Stimulated activated CD4-positive, alpha-beta T cell treated with anti-CD3 and anti-CD28 coated beads, Interleukin-1b, Interleukin-23, amount 100 ng/mL, for 48 hours (primary cell): ENCODE data around the gene FIGNL2.
A peak's percentile ranks its signal among the peaks of the same experiment; 100 is the strongest.

Experiments used
- DNase-seq: peaks from one replicate; pipeline ENCODE4 v3.0.0-alpha.2; 2020

The FIGNL2 gene

DNA sequence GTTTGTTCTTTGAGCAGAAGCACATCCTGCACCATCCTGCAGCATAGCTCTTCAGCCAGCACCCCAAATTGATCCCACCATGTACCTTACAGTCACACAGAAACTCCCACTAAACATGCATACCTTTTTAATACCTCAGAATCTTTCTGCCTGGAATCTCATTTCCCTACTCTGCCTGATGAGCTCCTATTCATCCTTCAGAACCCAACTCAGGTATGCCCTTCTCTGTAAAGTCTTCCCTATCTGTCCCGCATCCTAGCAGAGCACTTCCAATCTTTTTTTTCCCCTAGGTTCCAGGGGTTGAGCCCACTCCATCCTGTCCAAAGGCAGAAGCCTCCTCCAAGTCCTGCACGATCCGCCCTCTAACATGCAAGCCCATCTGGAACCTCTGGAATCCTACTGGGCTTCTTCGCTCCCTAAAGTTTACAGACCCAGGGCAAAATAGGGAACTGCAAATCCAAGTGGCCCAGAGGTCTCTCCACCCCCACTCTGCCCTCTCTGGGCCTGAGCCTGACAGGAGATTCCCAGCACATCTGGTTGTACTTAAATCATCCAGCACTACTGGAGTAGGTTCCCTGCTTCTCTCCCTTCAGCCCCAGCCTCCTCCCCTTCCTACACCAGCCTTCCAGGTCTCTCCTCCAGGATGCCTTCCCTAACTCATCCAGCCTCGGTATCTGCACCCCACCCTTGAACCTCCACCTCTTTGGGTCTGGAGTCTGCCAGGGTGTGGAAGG lies 4.1 kb upstream of the FIGNL2 start:
- DNase-seq: no peak

DNA sequence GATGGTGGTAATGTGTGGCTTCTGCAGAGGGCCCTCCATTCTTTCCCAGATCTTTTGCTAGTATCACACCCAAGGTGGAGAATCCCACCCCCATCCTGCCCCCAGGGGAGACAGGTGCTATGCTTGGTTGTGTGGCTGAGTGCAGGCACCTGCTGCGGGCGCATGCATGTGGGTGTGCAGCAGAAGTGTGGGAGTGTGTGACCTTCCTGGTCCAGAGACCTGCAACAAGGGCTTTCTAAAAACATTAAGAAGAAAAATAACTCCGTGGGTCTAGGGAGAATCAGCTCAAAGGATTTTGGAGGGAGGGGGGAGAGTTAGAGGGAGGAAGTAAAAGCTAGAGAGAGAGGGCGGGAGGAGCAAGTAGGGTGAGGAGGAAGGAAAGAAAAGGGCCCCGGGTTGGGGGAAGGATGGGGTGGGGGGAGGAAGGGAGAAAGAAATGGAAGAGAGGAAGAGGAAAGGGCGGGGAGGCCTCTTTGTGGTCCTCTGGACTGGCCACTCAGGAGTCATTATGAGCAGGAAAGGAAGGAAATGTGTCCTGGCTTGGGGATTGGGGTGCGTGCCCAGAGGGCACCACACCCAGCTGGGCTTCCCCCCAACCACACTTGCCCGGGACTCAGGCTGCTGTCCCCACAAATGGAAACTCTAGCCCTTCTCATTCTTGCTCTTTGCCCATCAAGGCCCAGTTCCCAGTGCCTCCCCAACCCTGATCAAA lies 3.1 kb upstream of the FIGNL2 start:
- DNase-seq: no peak

DNA sequence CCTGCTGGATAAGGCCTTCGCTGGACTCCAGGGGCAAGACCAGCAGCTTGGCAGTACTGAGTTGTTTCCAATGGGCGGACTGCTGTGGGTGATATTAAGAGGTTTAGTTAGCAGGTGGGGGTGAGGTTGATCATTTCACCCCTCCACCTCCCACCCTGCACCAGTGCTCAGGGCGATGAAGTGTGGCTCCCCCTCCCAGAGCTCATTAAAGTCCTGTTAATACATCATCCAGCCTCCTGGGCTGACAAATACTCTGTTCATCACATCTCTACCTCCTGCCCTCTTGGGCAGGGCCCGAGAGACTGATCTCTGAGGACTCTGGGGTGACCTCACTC lies 2.4 kb upstream of the FIGNL2 start:
- DNase-seq: no peak

DNA sequence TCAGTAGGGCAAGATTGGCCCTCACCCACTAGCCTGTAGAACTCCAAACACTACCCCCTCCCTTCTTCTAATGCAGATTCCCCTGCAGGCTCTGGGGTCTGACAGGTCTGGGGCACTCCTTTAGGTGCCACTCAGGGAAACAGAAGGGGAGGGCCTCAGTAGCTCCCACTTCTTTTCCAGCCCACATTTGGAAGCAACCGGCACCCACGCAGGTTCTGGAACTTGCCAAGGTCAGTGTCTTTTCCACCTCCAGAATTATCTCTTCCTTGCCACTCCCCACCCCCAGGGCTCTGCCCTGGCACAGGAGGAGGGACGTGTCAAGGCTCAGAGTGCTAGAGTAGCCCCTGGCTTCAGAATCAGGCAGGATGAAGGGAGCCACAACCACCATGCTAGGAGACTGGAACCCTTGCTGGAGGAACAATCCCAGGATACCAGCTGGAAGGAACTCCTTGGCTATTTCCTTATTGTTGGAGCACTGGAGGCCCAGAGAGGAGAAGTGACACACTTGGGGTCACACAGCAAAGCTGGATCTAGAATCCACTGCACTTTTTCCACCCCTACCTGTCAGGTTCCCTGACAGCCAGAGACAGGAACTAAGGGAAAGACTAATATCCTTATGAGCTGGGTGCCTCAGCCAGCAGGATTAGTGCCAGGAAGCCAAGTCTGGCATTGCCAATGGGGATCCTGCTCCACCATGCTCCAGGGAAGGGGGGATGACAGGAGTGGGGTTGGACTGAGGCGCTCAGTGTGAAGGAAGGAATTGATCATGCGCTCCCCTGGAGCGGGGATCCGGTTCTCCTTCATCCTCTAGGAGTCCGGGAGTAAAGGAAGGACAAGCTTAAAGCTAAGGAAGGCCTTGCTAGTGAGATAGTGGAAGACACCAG lies 1.8 kb upstream of the FIGNL2 start:
- no peak for DNase-seq

DNA sequence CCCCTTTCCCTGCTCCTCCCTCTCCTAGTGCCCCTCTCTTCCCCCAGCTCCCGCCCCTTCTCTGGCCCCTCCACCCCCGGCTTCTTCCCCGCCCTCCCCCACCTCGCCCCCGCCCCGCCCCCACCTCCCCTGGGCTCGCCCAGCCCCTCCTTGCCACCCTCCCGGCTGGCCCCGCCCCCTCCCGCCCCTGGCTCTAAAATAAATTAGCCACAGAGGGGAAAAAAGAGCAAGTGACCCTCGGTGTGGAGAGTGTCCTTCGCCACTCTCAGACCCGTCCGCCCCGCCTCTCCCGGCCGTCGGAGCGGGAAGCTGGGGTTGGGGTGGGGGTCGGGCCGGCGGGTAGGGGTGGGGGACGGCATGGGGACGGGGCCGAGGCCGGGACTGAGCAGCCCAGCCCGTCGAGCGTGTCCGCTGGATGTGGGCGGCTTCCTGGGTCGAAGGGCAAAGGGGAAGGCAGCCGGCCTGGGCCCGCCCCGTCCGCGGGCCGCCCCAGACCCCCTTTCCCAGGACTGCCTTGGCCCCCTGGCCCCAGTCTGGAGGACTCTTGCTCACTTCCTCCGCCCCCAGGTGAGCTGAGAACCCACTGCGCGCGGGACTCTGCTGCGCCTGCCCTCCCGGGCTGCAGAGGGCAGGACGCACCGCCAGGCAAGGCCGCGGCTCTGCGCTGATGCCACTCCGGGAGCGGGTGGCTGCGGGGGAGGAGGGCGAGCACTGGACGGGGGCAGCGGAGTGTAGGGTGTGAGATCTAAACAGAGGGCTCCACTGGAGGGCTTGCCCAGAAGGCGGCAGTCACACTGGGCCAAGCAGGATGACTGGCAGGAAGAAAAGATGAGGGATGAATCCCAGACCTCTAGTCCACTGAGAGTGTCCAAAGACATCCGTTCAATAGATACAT lies 570 bp upstream of the FIGNL2 start:
- DNase-seq: no peak

DNA sequence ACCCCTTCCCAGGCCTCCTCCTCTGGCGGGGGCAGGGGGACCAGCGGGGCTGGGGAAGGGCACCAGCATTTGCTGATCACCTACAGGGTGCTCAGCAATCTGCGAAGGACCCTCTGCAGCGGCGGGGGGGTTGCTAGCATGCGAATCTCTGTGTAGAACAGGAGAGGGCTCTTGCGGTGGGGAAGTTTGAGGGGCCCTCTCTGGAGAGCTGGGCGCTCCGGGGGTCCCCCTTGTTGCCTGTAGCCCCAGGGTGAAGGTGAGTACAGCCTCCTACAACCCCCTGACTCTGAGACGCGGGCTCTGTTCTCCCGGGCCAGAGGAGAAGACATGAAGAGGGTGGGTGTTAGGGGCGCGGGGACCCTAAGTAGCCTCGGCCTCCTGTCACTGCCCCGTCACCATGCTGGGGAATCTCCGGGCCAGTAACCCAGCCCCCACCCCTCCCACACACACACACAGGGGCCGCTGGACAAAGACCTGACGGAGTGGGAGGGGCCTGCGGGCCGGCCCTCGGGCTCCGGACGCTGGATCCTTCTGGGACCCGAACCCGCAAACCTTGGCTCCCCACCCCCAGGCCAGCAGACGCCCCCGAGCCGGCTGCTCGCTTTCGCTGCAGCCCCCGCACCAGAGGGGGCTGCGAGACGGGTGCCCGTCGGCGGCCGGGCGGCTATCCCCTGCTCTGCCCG lies 734 bp downstream of the FIGNL2 start:
- no peak for DNase-seq

DNA sequence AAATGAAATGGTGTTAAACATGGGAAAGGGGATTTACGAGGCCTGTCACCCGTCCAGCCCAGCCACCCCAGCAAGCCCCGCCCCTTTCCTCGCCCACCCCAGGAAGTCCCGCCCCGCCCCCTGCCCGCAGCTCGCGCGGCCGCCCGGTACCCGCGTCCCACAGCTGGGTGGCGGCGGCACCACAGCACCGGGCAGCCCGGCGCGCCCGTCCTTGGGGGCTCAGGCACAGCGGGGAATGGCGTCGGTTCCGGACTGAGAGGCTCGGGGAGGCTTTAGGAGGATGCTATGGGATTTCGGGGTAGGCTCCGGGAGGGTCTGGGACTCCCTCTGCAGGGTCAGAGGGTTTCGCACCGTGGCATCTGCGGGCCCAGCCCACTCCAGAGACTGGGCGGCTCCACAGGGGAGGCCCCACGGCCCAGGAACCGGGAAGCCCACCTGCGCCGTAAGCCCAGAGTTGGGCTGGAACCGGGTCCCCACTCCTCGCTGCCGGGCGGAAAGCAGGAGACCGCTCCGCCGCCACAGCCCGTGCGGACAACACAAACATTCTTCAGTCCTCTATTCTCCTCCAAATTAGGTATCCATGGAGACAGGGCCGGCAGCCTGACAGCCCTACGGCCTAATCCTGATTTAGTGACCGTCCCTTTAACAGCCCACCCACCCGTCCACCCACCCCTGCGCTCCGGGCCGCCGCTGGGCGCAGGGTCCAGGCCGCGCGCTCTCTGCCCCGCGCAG lies 1.4 kb downstream of the FIGNL2 start:
- peak; percentile 29 for DNase-seq

DNA sequence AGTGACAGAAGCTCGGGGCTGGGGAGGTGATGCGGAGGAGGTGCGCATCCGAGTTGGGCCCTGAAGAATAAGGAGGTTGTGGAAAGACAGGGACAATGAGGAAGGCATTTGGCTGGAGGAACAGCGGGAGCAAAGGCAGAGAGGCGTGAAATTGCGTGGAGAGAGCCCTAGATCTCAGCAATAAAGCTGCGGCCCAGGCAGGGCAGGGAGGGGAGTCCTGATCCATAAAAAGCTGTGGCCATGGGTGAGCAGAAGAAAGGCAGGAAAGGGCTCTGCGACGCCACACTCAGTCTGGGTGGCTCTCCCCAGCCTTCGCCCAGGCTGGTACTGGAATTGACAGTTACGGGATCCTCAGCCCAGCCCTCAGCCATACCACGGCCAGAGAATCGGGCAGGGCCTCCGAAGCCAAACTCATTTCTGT lies 2.2 kb downstream of the FIGNL2 start:
- DNase-seq: no peak

DNA sequence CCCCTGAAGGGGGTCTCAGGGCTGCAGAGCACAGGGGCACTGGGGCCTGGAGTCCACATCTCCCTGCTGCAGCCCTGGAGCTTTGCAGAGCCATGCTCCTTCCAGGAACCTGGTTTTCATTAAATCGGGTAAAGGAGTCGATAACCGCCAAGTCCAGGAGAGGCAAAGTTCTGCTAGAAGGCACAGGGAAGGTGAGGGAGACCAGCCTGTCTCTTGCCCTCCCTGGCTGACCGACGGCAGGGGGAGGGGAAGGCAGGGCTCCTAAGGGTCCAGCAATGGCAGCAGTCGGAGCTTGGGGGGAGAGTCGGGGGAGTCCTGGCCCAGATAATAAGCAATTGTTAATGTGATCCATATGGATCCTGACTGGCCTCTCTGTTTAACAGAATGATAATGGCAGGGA lies 3.0 kb downstream of the FIGNL2 start:
- DNase-seq: no peak

DNA sequence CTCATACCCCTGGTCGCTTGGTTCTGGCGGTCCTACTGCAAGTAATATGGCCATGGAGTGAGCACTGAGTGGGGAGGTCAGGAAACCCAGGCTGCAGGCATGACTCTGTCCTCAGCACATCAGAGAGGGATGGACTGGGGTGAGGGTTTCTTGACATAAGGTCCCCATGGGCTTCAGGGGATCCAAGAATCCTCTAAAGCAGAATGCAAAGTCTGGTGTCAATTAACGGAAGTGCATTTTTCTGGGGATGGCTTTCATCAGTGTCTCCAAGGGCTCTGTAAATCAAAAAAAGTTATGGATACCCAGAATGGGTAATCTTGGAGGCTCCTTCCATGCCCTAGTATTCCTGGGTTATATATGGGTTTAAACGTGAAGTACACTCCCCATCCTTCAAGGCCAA lies 3.7 kb downstream of the FIGNL2 start:
- no peak for DNase-seq

DNA sequence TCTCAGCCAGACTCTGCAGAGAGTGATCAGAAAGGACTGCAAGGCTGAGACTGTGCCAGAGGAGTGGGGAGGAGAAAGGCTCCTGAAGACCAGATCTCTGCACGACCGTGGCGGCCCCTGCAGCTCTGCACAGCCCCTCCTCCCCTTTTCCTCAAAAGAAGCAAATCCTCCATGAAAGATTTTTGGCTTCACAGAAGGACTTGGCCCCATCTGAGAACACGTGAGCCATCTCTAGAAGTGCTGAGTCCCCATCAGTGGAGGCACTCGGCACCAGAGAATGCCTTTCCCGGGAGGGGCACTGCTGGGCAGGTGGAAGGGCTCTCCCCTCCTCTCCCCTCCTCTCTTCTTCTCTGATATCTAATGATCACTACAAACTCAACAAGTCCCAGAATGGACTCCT lies 6.8 kb downstream of the FIGNL2 start:
- no peak for DNase-seq

DNA sequence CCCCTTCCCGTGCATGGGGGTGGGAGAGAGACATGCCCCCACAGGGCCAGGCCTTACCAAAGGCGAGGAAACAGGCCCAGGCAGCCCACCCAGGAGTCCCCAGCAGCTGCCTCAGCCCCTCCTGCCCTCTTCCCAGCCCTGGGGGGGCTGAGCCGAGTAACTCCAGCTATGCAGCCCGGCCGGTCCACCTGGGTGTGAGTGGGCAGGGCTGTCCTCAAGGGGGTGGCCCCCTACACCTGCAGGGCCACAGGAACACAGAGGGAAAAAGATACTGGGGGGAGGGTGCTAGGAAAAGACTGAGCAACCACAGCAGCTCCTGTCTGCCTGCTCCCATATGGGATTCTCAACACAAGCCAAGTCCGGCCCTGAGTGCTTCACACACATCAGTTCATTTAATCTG lies 7.6 kb downstream of the FIGNL2 start:
- DNase-seq: no peak

DNA sequence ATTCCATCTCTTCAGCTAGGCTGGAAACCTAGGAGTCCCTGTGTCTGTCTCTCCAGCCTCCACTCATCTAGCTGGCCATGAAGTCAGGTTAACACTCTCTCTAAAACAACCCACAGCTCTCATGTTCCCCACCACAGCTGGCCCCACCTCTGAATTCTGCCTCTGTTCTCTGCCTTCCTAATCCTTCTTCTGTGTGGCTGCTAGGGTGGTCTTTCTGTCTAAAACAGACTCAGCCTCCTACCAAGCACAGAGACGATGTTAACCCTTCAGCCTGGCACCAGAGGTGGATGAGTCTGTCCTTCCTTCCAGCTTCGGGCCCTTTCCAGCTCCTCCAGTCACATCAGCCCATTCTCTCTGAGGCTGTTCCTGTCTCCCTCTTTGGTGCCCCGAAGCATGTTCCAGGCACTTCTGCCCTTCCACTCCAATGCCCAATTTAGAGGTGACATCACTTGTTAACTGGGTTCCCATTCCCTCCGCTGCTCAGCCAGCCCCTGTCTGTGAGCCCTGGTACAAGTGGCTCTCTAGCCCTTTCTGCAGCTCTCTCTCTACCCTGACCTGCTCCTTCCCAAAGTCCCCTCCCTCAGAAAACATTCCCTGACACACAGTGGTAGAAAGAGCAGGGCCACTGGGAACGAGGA lies 9.1 kb downstream of the FIGNL2 start:
- no peak for DNase-seq

DNA sequence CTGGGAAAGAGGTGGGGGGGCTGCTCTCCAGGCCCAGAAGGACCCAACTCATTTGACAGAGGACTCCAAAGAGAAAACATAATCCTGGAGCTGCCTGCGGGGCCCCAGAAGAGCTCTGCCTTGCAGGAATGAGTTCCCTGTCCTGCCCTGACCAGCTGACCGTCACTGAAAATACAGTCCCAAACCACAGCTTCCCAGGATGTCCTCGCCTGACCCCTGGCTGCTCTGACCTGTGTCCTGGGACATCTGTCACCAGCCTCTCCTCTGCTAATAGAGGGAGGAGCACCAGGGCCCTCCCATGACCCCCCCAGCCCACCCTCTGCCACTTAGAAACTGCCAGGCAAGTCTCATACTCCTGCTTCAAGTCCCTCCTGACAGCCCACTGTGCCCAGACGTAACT lies 9.8 kb downstream of the FIGNL2 start:
- DNase-seq: no peak

DNA sequence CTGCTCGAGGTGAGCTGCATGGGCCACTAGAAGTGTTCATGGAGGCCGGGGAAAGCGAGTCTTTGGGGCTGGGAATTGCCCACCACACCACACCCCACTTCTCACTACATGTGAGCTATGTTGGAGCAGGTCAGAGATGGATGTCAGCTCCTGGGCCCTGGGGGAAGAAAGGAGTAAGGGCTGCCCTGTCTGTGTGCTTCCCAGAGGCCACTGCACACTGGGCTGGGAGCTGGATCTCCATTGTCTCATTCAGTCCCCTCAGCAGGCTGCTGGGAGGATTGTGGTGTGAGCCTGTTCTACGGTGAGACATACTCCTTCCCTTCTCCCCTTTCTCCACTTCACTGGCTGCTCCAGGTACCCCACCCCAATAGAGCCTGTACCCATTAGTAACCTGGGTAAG lies 10.5 kb downstream of the FIGNL2 start:
- DNase-seq: no peak

DNA sequence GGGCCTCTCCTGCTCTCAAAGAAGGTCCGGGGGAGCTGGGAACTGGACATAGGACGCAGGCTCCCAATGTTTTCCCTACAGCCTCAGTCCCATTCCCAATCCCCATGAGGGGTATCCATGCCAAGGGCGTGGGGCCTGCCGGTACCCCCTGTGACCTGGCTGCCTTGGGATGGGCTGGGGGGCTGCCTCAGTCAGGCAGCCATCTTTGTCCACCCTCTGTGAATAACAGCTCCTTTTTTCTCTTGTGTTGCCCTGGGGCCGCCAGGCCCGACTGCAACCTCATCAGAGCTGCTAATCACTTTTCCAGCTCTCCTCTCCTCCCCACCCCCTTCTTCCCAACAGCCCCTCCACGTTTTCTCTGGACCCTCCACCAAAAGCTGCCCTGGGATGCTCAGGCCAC lies 11.2 kb downstream of the FIGNL2 start:
- no peak for DNase-seq

DNA sequence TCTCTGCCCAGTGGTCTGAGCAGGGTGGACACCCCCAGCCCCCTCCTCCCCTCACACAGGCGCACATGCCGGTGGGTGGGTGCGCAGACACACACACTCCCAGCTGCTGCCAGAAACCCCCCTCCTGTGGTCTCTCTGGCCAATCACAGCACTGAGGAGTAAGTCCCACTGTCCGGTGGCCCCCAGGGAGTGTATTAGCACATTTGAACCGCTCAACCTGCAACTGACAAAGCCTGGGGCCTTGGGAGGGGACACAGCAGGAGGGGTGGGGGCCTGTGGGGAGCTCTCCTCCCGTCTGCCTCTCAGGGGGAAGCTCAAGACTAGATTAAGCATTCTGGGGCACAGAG lies 11.7 kb downstream of the FIGNL2 start:
- DNase-seq: no peak

DNA sequence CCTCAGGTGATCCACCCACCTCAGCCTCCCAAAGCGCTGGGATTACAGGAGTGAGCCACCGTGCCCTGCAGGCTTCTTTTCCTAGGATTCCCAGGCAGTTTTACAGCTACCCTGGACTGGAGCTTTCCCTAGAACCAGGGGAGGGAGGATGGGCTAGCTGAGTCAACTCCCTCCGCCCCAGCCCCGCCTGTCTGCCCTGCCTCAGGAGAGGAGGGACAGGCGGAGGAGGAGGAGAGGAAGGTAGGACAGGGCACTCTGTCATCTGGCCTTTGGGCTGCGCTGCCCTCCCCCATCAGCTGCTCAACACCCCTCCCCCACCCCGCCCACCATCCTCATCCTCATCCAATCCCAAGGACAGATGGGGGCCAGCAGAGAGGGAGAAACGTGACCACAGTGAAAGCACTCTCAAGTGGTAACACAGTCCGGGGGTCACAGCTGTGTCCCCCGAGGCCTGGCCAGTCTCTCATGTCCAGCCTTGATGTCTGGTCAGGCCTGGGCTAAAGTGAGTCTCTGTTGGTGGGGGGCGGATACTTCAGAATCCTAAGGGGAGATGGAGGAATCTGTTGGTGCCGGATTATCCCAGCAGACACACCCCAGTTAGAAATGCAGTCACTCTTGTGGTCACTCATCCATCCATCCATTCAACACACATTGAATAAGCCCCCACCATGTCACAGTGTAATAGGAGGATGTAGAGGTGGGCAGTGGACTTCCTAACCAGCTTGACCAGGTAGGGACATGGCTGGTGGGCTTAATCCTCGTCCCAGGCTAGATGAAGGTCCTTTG lies 12.3 kb downstream of the FIGNL2 start:
- no peak for DNase-seq

DNA sequence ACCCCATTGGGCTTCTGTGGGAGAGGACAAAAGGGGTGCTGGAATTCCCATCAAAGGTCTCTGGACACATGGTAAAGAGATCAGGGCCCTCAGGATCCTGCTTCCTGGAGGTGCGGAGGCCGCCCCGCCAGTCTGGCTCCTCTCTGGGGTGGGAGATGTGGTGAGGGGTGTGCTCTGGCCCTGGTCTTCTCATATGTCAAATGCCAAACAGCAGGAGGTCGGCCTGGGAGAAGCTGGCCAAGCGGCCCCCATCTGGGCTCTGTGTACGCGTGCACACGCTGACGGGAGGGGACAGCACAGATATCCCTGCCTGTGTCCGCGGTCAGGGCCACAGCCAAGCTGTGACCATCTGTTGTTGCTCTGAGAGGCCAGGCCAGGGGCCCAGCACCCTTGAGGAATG lies 14.1 kb downstream of the FIGNL2 start:
- DNase-seq: no peak
